Esophagus squamous epithelium (tissue), 5 donors: ENCODE results near the gene ADPRHL1. TPM values are rescaled to one million over a fixed set of nuclear protein-coding genes. Genes with fewer than 3 reads are reported as not detected.

ENCODE experiments used
- DNase-seq: peaks from one replicate; lab custom pipeline; 2025; lab: John Stamatoyannopoulos, UW
- H3K27ac ChIP-seq, 4 donors: fragments of 200-600 bp; sonication (generic); one replicate each; pipeline ENCODE4 v1.5.1; 2016 to 2019; ENCODE audit warnings: mild to moderate bottlenecking in 1 of 4
- H3K27me3 ChIP-seq, 4 donors: fragments of 200-600 bp; sonication (generic); 1 replicate in 3 of 4; 2 replicates in 1 of 4; pipeline versions ENCODE4 v1.5.1 to v1.6.0; 2017 to 2021; ENCODE audit warnings: antibody characterized with exemption in 1 of 4
- H3K36me3 ChIP-seq, 3 donors: fragments of 200-600 bp; sonication (generic); one replicate each; pipeline ENCODE4 v1.5.1; 2016 to 2019
- H3K4me1 ChIP-seq, 3 donors: fragments of 200-600 bp; sonication (generic); one replicate each; pipeline ENCODE4 v1.5.1; 2017 to 2019
- H3K4me3 ChIP-seq, 4 donors: fragments of 200-600 bp; sonication (generic); 1 replicate in 3 of 4; 2 replicates in 1 of 4; pipeline ENCODE4 v1.5.1; 2016 to 2019; ENCODE audit warnings: mild to moderate bottlenecking in 2 of 4, moderate library complexity in 1 of 4
- H3K9me3 ChIP-seq, 3 donors: fragments of 200-600 bp; sonication (generic); one replicate each; pipeline ENCODE4 v1.5.1; 2016 to 2019
- CTCF ChIP-seq, 6 experiments: fragments of 450-650 bp in 4 of 6; fragments of 200-600 bp in 2 of 6; sonication (generic) in 2 of 6; IDR thresholded peaks; one replicate each; pipeline ENCODE4 v1.5.1; 2016 to 2019; ENCODE audit warnings: antibody characterized with exemption in 6 of 6, mild to moderate bottlenecking in 4 of 6, moderate library complexity in 4 of 6
- POLR2A ChIP-seq, 4 donors: fragments of 450-650 bp; IDR thresholded peaks; one replicate each; pipeline ENCODE4 v1.6.1; 2017; ENCODE audit warnings: antibody characterized with exemption in 4 of 4, mild to moderate bottlenecking in 4 of 4, moderate library complexity in 3 of 4
- WGBS, 2 donors: methylation state at CpG; one replicate each; pipeline ENCODE4 v1.1.5; 2018; 5-methylcytosine and 5-hydroxymethylcytosine counted together
- intact Hi-C: fragments of 100-400 bp; cut with DNase I; formaldehyde crosslinking; loops from one replicate; pipeline ENCODE4 v1.15.0; 2022
- total RNA-seq, 4 donors: library from RNA; depleted of rRNA; stranded (reverse); fragments of >200 nt; gene quantifications; one replicate each; pipeline ENCODE4 v1.1.0, GENCODE V29; 2016
- donor health status: DM: yes; HTN: yes; CAD: no.

Gene ADPRHL1
- total RNA-seq, 4 donors from 2014 or later: 0.31 to 3.5 (median 2.2) TPM

DNA sequence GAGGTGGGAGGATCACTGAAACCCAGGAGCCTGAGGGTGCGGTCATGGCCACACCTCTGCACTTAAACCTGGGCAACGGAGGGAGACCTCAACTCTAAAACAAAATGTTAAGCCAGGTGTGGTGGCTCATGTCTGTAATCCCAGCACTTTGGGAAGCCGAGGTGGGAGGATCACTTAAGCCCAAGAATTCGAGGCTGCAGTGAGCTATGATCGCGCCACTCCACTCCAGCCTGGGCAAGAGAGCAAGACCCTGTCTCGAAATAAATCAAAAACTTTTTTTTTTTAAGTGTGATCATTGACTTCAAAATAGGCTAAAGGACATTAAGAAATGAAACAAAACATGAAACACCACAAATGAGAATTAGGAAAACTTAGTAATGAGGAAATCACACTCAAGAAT, 16.3 kb upstream of the ADPRHL1 start:
- 83 to 97% methylated on average over 5 to 7 of the region's 7 CpGs for WGBS, 2 donors
- DNase-seq: no peak
- intact Hi-C loops: no loop called here
- H3K4me3 ChIP-seq: no peak overlapping the region
- no peaks in the 10 kb centered on the region for H3K9me3 ChIP-seq
- H3K27ac ChIP-seq: no peak overlapping the region
- TF ChIP-seq POLR2A (IDR thresholded peaks at IDR 0.05): no peak
- TF ChIP-seq CTCF (IDR thresholded peaks at IDR 0.05): no peak
- H3K27me3 ChIP-seq: no peaks in the 10 kb centered on the region
- peaks cover 0 to 74% (median 1%) of the 10 kb centered on the region in 3 donors for H3K36me3 ChIP-seq
- H3K4me1 ChIP-seq: no peaks in the 10 kb centered on the region

GRCh38 chr13:113468472-113469201, 15.3 kb upstream of the ADPRHL1 start:
- intact Hi-C loops: no loop called here
- peaks cover 0 to 70% (median 3%) of the 10 kb centered on the region in 3 donors for H3K36me3 ChIP-seq
- TF ChIP-seq CTCF (IDR thresholded peaks at IDR 0.05) (no peak), POLR2A (IDR thresholded peaks at IDR 0.05) (no peak)
- no peaks in the 10 kb centered on the region for H3K9me3 ChIP-seq
- no peak overlapping the region for H3K4me3 ChIP-seq
- DNase-seq: no peak
- 83 to 88% methylated on average over 21 of the region's 22 CpGs for WGBS, 2 donors
- no peaks in the 10 kb centered on the region for H3K27me3 ChIP-seq
- no peaks in the 10 kb centered on the region for H3K4me1 ChIP-seq
- H3K27ac ChIP-seq: no peak overlapping the region

- WGBS, 2 donors: 79 to 94% methylated on average over 6 to 7 of the region's 7 CpGs
Observed at GRCh38 chr13:113468029-113468428, 14.7 kb upstream of the ADPRHL1 start.

DNA sequence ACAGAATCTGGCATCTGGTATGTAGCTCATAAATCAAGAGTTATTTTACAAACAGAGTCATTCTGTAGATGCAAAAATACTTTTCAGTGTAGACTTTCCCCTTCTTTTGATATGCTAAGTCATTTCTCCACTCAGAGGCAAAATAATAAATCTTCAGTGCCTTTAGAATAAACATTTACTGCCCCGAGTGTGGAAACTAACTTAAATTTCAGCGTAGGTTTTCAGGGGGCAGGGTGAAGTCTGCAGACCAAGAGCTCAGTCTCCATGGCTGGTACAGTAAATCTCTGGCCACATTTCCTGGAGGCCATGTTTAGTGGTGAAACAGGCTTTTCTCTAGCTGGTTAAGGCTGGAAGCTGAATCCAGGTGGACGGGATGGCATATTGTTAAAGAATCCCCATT, 13.1 kb upstream of the ADPRHL1 start:
- no peaks in the 10 kb centered on the region for H3K9me3 ChIP-seq
- H3K4me1 ChIP-seq: no peaks in the 10 kb centered on the region
- intact Hi-C loops: no loop called here
- H3K27me3 ChIP-seq: no peaks in the 10 kb centered on the region
- DNase-seq: no peak
- no peak for TF ChIP-seq CTCF (IDR thresholded peaks at IDR 0.05)
- no peak for TF ChIP-seq POLR2A (IDR thresholded peaks at IDR 0.05)
- WGBS, 2 donors: 84 to 87% methylated on average over 3 of the region's 3 CpGs
- peaks cover 0 to 67% (median 3%) of the 10 kb centered on the region in 3 donors for H3K36me3 ChIP-seq
- no peak overlapping the region for H3K27ac ChIP-seq
- no peak overlapping the region for H3K4me3 ChIP-seq

More at GRCh38 chr13:113468029-113468428, 14.7 kb upstream of the ADPRHL1 start:
- Histone ChIP-seq H3K4me1 (no peaks in the 10 kb centered on the region), H3K27me3 (no peaks in the 10 kb centered on the region), H3K27ac (no peak overlapping the region), H3K36me3 (peaks cover 0 to 68% (median 3%) of the 10 kb centered on the region in 3 donors), H3K9me3 (no peaks in the 10 kb centered on the region), H3K4me3 (no peak overlapping the region)
- intact Hi-C loops: no loop called here
- no peak for DNase-seq
- TF ChIP-seq CTCF (IDR thresholded peaks at IDR 0.05) (no peak), POLR2A (IDR thresholded peaks at IDR 0.05) (no peak)

DNA sequence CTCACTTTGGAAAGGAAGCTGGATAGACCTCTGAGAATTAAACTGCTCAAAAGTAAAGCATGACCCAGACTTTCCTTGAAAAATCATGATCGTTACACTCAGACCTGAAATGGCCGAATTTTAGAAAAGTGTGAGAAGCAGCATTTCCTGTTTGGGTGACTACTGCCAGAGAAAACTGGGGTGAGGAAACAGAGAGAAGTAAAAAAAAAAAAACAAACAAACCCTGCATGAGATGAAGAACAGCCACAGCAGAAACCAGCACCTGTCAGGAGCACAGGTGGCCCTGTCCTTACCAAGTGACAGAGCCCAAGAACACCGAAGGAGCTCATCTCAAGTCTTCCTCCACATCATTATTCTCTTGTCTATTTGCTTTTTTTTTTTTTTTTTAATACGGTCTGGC, 12.0 kb upstream of the ADPRHL1 start:
- Histone ChIP-seq H3K4me3 (no peak overlapping the region), H3K27me3 (no peaks in the 10 kb centered on the region), H3K9me3 (no peaks in the 10 kb centered on the region), H3K27ac (no peak overlapping the region), H3K36me3 (peaks cover 4 to 78% (median 13%) of the 10 kb centered on the region in 3 donors), H3K4me1 (no peaks in the 10 kb centered on the region)
- WGBS, 2 donors: 62 to 76% methylated on average over 4 of the region's 4 CpGs
- intact Hi-C loops: no loop called here
- TF ChIP-seq CTCF (IDR thresholded peaks at IDR 0.05) (no peak), POLR2A (IDR thresholded peaks at IDR 0.05) (no peak)
- no peak for DNase-seq
